LNCaP clone FGC (cell line): ENCODE results near the gene AMBRA1.
A peak's percentile ranks its signal among the peaks of the same experiment; 100 is the strongest.
"Not testable (repeated sequence)": the region's sequence is repeated elsewhere in the genome, so short reads cannot be mapped to it uniquely, and the experiment has no call there.

ENCODE experiments used
- DNase-seq: peaks from one replicate; pipeline ENCODE4 v3.0.0-alpha.2; 2011; ENCODE audit warnings: low read depth
- H3K4me3 ChIP-seq: 2 replicates; pipeline ENCODE4 v1.5.1; 2011; ENCODE audit warnings: mild to moderate bottlenecking, low read depth, low read length, control low read depth
- CTCF ChIP-seq: IDR thresholded peaks from 2 replicates; pipeline ENCODE4 v1.5.1; 2012; ENCODE audit warnings: mild to moderate bottlenecking; ENCODE audit not compliant: control insufficient read depth, insufficient read depth; ENCODE audit errors: extremely low read depth

AMBRA1 gene

GRCh38 chr11:46381048-46381818 lies 212.6 kb downstream of the AMBRA1 start, which contains the start of gene MDK:
Gene MDK, plus strand, starts transcription at chr11:46381669. Its CDS starts 389 bp downstream, at chr11:46382058.
- peak within 1 kb of the TSS; percentile 48 for H3K4me3 ChIP-seq
- DNase-seq = no peak
- no peak for TF ChIP-seq CTCF

GRCh38 chr11:46380340-46381047 lies 213.3 kb downstream of the AMBRA1 start:
- no peak for DNase-seq
- TF ChIP-seq CTCF = no peak

GRCh38 chr11:46379482-46380293 lies 214.1 kb downstream of the AMBRA1 start:
- not testable (repeated sequence) for H3K4me3 ChIP-seq, DNase-seq

More at GRCh38 chr11:46380340-46381047, 213.3 kb downstream of the AMBRA1 start:
- H3K4me3 ChIP-seq = no peak overlapping the region

GRCh38 chr11:46378811-46379481 lies 214.9 kb downstream of the AMBRA1 start:
- H3K4me3 ChIP-seq = no peak overlapping the region
- TF ChIP-seq CTCF = no peak
- DNase-seq = no peak

GRCh38 chr11:46378296-46378695 lies 215.5 kb downstream of the AMBRA1 start:
- TF ChIP-seq CTCF = no peak
- no peak overlapping the region for H3K4me3 ChIP-seq
- DNase-seq = no peak

- DNase-seq = no peak
- no peak overlapping the region for H3K4me3 ChIP-seq
- no peak for TF ChIP-seq CTCF
Measured at GRCh38 chr11:46377831-46378230, 216.0 kb downstream of the AMBRA1 start.

- H3K4me3 ChIP-seq = no peak overlapping the region
- no peak for TF ChIP-seq CTCF
- DNase-seq = no peak
Measured at GRCh38 chr11:46377290-46377689, 216.5 kb downstream of the AMBRA1 start.
